Measurements from ENCODE around the gene FUT7.

The FUT7 gene

GRCh38 chr9:137058521-137059234 is 26.8 kb upstream of the FUT7 start:
- Histone ChIP-seq H3K36me3 (replicated peaks) (peaks cover 1% of the 10 kb centered on the region), H3K27me3 (ENCODE audit: low read depth) (no peaks in the 10 kb centered on the region), H3K4me3 (no peak overlapping the region), H3K9me3 (no peaks in the 10 kb centered on the region), H3K4me1 (0 out of 2 replicates have a peak, but pooled peaks cover 3% of the 10 kb centered on the region)
- in situ Hi-C loops (cut with MboI; ENCODE audit: low sequenced_read_pairs), result no loop called here
- DNase-seq (ENCODE audit: low spot score in 2 of 2), result no peak

DNA sequence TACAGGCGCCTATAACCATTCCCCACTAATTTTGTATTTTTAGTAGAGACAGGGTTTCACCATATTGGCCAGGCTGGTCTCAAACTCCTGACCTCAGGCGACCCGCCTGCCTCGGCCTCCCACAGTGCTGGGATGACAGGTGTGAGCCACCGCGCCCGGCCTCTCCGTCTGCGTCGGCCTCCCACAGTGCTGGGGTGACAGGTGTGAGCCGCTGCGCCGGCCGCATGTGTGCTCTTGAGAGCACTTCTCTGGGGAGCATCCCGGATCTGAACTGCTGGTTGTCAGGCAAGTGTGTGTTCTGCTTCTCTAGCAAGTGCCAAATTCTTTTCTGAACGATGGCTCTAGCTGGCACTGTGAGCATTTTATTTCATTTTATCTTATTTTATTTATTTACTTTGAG is 25.7 kb upstream of the FUT7 start:
- no peak overlapping the region for H3K4me3 ChIP-seq
- H3K27me3 ChIP-seq (ENCODE audit: low read depth), result 0 out of 2 replicates have a peak, but pooled peaks cover 1% of the 10 kb centered on the region
- no peak for DNase-seq (ENCODE audit: low spot score in 2 of 2)
- 0 out of 2 replicates have a peak, but pooled peaks cover 3% of the 10 kb centered on the region for H3K4me1 ChIP-seq
- H3K36me3 ChIP-seq (replicated peaks), result no peaks in the 10 kb centered on the region
- no peaks in the 10 kb centered on the region for H3K9me3 ChIP-seq
- in situ Hi-C loops (cut with MboI; ENCODE audit: low sequenced_read_pairs), result no loop called here

DNA sequence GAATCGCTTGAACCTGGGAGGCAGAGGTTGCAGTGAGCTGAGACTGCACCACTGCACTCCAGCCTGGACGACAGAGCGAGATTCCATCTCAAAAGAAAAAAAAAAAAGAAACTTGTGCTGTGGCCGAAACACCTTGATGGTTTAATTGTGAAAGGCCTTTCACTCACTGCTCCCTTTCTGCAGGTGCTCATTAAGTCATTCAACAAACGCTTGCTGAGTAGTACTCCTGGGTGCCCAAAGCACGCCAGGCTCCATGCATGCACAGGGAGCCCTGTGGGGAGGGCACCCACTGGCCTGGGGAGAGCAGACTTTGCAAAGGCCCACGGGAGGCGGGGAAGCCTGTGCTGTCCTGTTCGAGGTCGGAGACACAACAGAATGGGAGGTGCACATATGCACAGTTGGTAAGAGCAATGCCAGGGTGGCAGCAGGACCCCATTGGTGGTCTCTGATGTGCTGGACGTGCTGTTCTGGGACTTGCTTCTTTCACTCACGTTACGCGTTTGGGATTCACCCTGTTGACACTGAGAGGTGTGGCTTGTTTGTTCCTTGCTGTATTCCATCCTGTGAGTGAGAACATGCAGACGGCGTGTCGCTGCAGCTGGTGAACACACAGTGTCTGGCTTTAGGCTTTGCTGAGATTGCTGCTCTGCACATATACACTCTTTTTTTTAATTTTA is 25.0 kb upstream of the FUT7 start:
- Histone ChIP-seq H3K9me3 (no peaks in the 10 kb centered on the region), H3K4me3 (no peak overlapping the region), H3K4me1 (0 out of 2 replicates have a peak, but pooled peaks cover 3% of the 10 kb centered on the region), H3K36me3 (replicated peaks) (no peaks in the 10 kb centered on the region), H3K27me3 (ENCODE audit: low read depth) (0 out of 2 replicates have a peak, but pooled peaks cover 3% of the 10 kb centered on the region)
- DNase-seq (ENCODE audit: low spot score in 2 of 2), result no peak
- in situ Hi-C loops (cut with MboI; ENCODE audit: low sequenced_read_pairs), result no loop called here

DNA sequence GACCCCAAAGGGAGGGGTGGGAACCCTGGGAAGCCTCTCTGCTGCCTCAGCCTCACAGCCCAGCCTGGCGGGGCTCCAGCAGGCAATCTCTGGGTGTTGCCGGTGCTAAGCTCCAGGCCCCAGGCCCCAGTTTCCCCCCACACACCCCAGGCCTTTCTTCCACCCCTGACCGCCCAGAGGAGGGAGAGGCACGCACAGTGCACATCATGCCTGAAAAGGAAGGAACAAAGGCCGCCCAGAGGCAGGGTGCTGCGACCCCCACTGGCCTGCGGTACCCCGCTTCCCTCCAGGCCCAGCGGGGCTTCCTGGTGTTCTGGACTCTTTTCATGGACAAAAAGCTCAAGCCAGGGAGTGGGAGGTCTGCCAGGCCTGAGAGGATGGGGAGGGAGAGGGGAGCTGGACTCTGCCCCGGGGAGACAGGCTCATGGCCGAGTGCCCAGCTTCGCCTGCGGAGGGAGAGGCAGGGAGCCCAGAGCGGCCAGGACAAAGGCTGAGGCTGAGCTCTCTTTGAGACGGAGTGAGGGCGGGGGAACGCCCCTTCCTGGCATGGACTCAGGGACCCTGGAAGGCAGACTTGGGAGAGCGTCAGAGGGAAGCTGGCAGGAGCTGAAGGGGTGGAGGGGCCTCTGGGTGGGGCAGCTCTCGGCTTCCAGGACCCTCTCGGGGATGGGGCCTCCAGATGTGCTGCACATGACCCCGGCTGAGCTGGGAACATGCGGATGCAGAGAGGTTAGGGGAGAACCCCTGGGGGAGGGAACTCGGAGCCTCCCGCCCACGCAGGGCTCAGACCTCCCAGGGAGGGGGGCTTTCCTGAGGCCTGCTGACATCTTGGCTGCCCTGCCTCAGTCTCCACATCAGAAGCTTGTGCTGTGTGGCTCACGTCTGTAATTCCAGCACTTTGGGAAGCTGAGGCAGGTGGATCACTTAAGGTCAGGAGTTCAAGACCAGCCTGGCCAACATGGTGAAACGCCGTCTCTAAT is 23.8 kb upstream of the FUT7 start:
- DNase-seq (ENCODE audit: low spot score in 2 of 2), result no peak
- Histone ChIP-seq H3K27me3 (ENCODE audit: low read depth) (peaks cover 3% of the 10 kb centered on the region), H3K36me3 (replicated peaks) (no peaks in the 10 kb centered on the region), H3K4me3 (no peak overlapping the region), H3K9me3 (no peaks in the 10 kb centered on the region), H3K4me1 (0 out of 2 replicates have a peak, but pooled peaks cover 3% of the 10 kb centered on the region)
- in situ Hi-C loops (cut with MboI; ENCODE audit: low sequenced_read_pairs), result no loop called here

- Histone ChIP-seq H3K4me1 (0 out of 2 replicates have a peak, but pooled peaks cover 3% of the 10 kb centered on the region), H3K36me3 (replicated peaks) (no peaks in the 10 kb centered on the region), H3K9me3 (no peaks in the 10 kb centered on the region), H3K4me3 (no peak overlapping the region), H3K27me3 (ENCODE audit: low read depth) (peaks cover 8% of the 10 kb centered on the region)
- no peak for DNase-seq (ENCODE audit: low spot score in 2 of 2)
- in situ Hi-C loops (cut with MboI; ENCODE audit: low sequenced_read_pairs), result no loop called here
Measured at GRCh38 chr9:137054932-137055384, 23.1 kb upstream of the FUT7 start.

DNA sequence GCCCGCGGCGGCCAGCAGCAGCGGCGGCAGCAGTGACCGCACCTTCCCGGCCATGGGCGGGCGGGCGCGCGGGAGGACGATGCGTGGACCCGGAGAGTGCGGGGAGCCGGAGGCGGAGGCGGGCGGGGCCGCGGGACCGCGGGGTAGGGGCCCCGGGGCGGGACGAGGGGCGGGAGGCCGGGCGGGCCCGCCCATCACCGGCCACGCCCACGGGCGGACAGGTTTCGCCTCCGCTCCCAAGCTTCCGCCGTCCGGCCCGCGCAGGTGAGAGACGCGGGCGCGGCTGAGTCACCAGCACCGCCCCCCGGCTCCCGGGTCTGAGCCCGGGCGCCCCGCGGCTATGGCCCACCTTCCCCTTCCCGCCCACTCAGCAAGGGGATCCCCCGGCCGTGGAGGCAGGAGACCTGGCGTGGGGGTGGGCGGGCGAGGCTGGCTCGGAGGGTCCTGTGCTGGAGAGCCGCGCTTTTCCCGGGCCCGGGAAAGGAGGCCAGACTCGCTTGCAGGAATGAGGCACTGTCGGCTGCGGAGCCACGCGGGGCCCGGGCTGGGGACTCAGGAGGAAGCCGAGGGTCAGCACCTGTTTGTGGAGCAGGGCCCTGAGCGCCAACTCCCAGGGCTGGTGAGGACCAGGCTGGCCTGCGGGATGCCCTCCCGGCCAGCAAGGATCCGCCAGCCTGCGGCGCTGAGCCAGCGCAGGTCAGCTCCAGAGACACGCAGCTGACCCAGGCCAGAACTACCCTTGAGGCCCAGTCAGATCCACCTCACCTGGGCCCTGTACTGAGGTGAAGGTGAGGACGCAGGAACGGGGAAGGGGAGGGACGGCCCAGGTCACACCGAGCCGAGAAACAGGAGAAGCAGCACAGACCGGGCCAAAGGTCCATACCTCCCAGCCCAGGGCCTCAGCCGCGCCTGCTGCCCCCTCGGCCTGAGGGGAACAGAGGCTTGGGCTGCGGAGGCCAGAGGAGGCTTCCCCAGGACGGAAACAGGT is 22.4 kb upstream of the FUT7 start, which contains the start of gene ENTPD2:
Gene ENTPD2 (minus strand): TSS at position 118 of the 988 bp plus-strand sequence. CDS start 64 bp downstream, at position 54.
- Histone ChIP-seq H3K4me1 (0 out of 2 replicates have a peak, but pooled peaks cover 3% of the 10 kb centered on the region), H3K36me3 (replicated peaks) (no peaks in the 10 kb centered on the region), H3K4me3 (peak within 1 kb of the TSS; percentile 24), H3K9me3 (no peaks in the 10 kb centered on the region), H3K27me3 (ENCODE audit: low read depth) (peaks cover 14% of the 10 kb centered on the region)
- in situ Hi-C loops (cut with MboI; ENCODE audit: low sequenced_read_pairs), result no loop called here
- peak; percentile 25 to 64 for DNase-seq (ENCODE audit: low spot score in 2 of 2)

DNA sequence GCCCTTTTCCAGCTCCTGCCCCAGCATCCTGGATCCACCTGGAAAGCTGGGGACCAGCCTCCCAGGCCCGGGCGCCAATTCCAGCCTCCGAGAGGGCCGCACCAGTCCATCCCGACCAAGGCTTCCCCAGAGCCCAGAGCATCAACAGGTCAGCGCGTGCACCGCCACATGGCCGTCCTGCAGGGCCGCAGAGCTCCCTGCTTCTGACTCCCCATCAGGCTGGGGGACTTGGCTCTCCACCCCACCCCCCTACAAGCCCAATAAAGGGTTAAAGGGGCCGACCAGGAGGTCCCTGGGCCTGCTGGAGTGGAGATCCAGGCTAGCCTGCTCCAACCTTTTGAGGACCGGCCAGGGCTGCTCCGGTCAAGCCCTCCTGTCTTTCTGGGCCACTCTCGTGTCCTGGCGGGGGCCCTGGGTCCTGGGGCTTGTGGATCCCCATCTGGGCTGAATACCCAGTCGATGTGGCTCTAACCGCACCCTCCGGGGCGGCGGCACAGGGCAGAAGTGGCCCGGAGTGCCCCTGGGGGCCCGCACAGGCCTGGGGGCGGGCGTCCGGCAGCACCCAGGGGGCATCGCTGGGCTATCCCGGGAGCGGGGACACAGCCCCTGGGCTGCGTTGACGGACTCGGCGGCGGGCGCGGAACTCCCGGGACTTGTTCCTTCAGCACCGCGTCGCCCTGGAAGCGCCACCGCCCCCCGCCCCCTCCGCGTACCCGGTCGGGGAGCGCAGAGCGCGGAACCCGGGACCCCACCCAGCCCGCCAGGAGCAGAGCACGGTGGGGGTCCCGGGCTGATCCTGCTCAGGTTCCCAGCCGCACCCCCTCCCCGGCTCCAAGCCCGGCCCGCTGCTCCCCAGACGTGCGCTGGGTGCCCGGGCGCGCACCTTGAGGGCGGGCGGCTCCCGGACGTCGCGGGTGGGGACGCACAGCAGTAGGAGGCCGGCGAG is 21.4 kb upstream of the FUT7 start:
- Histone ChIP-seq H3K36me3 (replicated peaks) (no peaks in the 10 kb centered on the region), H3K4me3 (no peak overlapping the region), H3K4me1 (0 out of 2 replicates have a peak, but pooled peaks cover 3% of the 10 kb centered on the region), H3K9me3 (no peaks in the 10 kb centered on the region), H3K27me3 (ENCODE audit: low read depth) (peaks cover 18% of the 10 kb centered on the region)
- in situ Hi-C loops (cut with MboI; ENCODE audit: low sequenced_read_pairs), result no loop called here
- DNase-seq (ENCODE audit: low spot score in 2 of 2), result no peak

DNA sequence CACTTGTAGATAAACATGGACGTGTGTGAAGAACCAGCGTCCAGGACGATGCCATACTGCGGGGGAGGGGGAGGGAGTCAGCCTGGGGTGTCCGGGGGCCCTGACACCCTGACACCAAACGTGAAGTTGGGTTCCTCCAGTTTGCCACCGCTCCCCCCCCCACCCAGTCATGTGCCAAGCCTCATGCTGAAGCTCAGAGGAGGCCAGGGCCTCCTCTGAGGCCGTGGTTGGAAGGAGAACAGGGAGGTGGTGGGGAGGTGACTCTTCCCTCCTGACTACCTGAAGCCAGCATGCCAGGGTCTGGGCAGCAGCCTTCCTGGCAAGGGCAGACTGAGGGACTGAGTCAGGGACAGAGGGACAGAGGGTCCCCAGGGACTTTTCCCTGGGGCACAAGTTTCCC is 20.4 kb upstream of the FUT7 start:
- Histone ChIP-seq H3K4me3 (no peak overlapping the region), H3K4me1 (0 out of 2 replicates have a peak, but pooled peaks cover 3% of the 10 kb centered on the region), H3K27me3 (ENCODE audit: low read depth) (peaks cover 18% of the 10 kb centered on the region), H3K36me3 (replicated peaks) (no peaks in the 10 kb centered on the region), H3K9me3 (no peaks in the 10 kb centered on the region)
- in situ Hi-C loops (cut with MboI; ENCODE audit: low sequenced_read_pairs), result no loop called here
- DNase-seq (ENCODE audit: low spot score in 2 of 2), result no peak

GRCh38 chr9:137051145-137051724 is 19.3 kb upstream of the FUT7 start:
- Histone ChIP-seq H3K4me1 (0 out of 2 replicates have a peak, but pooled peaks cover 3% of the 10 kb centered on the region), H3K27me3 (ENCODE audit: low read depth) (peaks cover 18% of the 10 kb centered on the region), H3K4me3 (no peak overlapping the region), H3K36me3 (replicated peaks) (no peaks in the 10 kb centered on the region), H3K9me3 (no peaks in the 10 kb centered on the region)
- in situ Hi-C loops (cut with MboI; ENCODE audit: low sequenced_read_pairs), result no loop called here
- DNase-seq (ENCODE audit: low spot score in 2 of 2), result no peak

DNA sequence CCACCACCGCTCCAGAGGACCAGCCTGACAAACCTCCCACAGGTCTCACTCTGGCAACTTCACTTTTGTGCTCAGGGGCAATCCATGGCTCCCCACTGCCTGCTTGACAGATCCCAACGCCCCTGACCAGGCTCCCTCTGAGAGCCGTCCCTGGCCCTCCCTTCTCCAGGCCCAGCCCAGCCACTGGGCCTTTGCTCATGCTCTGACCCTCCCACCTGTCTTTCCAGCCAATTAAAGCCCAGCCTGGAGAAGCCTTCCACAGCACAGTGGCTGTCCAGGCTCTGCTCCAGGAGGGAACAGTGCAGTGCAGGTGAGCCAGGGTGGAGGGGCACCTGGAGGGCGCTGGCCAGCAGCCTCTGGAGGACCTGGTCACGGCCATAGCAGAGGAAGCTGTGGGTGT is 18.7 kb upstream of the FUT7 start:
- peaks cover 18% of the 10 kb centered on the region for H3K27me3 ChIP-seq (ENCODE audit: low read depth)
- H3K36me3 ChIP-seq (replicated peaks), result no peaks in the 10 kb centered on the region
- in situ Hi-C loops (cut with MboI; ENCODE audit: low sequenced_read_pairs), result no loop called here
- no peaks in the 10 kb centered on the region for H3K9me3 ChIP-seq
- H3K4me1 ChIP-seq, result 0 out of 2 replicates have a peak, but pooled peaks cover 3% of the 10 kb centered on the region
- DNase-seq (ENCODE audit: low spot score in 2 of 2), result no peak
- no peak overlapping the region for H3K4me3 ChIP-seq
